Activated CD8-positive, alpha-beta memory T cell treated with anti-CD3 and anti-CD28 coated beads, Interleukin-2, amount 50 U/mL, for 24 hours (primary cell): ENCODE results near the gene ZNF14.
"Not testable (repeated sequence)": the region's sequence is repeated elsewhere in the genome, so short reads cannot be mapped to it uniquely, and the experiment has no call there.

ENCODE experiments used
- DNase-seq: peaks from one replicate; pipeline ENCODE4 v3.0.0-alpha.2; 2020; ENCODE audit errors: extremely low read depth

ZNF14 gene

GRCh38 chr19:19746286-19747213 lies 13.6 kb upstream of the ZNF14 start:
- no peak for DNase-seq

GRCh38 chr19:19745496-19746285 lies 12.8 kb upstream of the ZNF14 start:
- no peak for DNase-seq

GRCh38 chr19:19744641-19745040 lies 11.7 kb upstream of the ZNF14 start:
- DNase-seq, result no peak

GRCh38 chr19:19743921-19744320 lies 11.0 kb upstream of the ZNF14 start:
- DNase-seq, result not testable (repeated sequence)

- no peak for DNase-seq
Observed at GRCh38 chr19:19743176-19743575, 10.3 kb upstream of the ZNF14 start.

GRCh38 chr19:19742773-19743172 lies 9.9 kb upstream of the ZNF14 start:
- DNase-seq, result no peak

GRCh38 chr19:19741184-19741583 lies 8.3 kb upstream of the ZNF14 start:
- no peak for DNase-seq

GRCh38 chr19:19740755-19741154 lies 7.8 kb upstream of the ZNF14 start:
- no peak for DNase-seq

GRCh38 chr19:19738564-19738963 lies 5.7 kb upstream of the ZNF14 start:
- DNase-seq, result no peak

GRCh38 chr19:19737559-19738332 lies 4.8 kb upstream of the ZNF14 start:
- DNase-seq, result no peak

- DNase-seq, result no peak
Observed at GRCh38 chr19:19721896-19722295, 11.0 kb downstream of the ZNF14 start.

GRCh38 chr19:19719798-19720197 lies 13.1 kb downstream of the ZNF14 start:
- no peak for DNase-seq

- DNase-seq, result no peak
Observed at GRCh38 chr19:19711934-19712828, 20.7 kb downstream of the ZNF14 start.

GRCh38 chr19:19711306-19711933 lies 21.5 kb downstream of the ZNF14 start:
- no peak for DNase-seq

- DNase-seq, result no peak
Observed at GRCh38 chr19:19710506-19710905, 22.4 kb downstream of the ZNF14 start.

GRCh38 chr19:19704836-19705235 lies 28.1 kb downstream of the ZNF14 start:
- no peak for DNase-seq

- not testable (repeated sequence) for DNase-seq
Observed at GRCh38 chr19:19700493-19700892, 32.4 kb downstream of the ZNF14 start.

GRCh38 chr19:19697589-19697988 lies 35.3 kb downstream of the ZNF14 start:
- DNase-seq, result no peak

GRCh38 chr19:19696386-19696785 lies 36.5 kb downstream of the ZNF14 start:
- no peak for DNase-seq

- DNase-seq, result no peak
Observed at GRCh38 chr19:19691683-19692082, 41.2 kb downstream of the ZNF14 start.

GRCh38 chr19:19689023-19689422 lies 43.9 kb downstream of the ZNF14 start:
- not testable (repeated sequence) for DNase-seq
